ENCODE measurements around the gene SCO2.

SCO2 gene

GRCh38 chr22:50531546-50531961 lies 6.2 kb upstream of the SCO2 start:
- peak overlapping the region; percentile 98 for H3K27ac ChIP-seq (ENCODE audit: low read depth, low read length)
- peak overlapping the region; percentile 96 for H3K4ac ChIP-seq (ENCODE audit: low read depth, low read length)
- peak overlapping the region; percentile 84 for H3K4me2 ChIP-seq (ENCODE audit: low read length)
- DNase-seq, result peak; percentile 89 to 91
- H3K79me1 ChIP-seq (ENCODE audit: low read length), result peaks cover 42% of the 10 kb centered on the region
- H3K4me3 ChIP-seq (ENCODE audit: low read depth, low read length), result peak overlapping the region; percentile 60
- H2BK12ac ChIP-seq (ENCODE audit: low read length), result peak overlapping the region; percentile 87
- no peaks in the 10 kb centered on the region for H3K36me3 ChIP-seq (ENCODE audit: control insufficient read depth in 1 of 2, insufficient read depth in 2 of 2, low read length in 2 of 2)
- H2BK5ac ChIP-seq (ENCODE audit: low read depth, low read length, poor library complexity), result peak overlapping the region; percentile 87
- WGBS (ENCODE audit: extremely low coverage, insufficient coverage, insufficient read length), result no CpG with 5 or more reads among the region's 44 CpGs
- no peaks in the 10 kb centered on the region for H3K9me3 ChIP-seq (ENCODE audit: insufficient read depth, low read depth, low read length)
- H3K4me1 ChIP-seq (ENCODE audit: control insufficient read depth in 1 of 2, insufficient read depth in 2 of 2, low read length in 2 of 2), result peaks cover 28 to 51% of the 10 kb centered on the region in 2 experiments
- peak overlapping the region; percentile 96 for H2BK120ac ChIP-seq (ENCODE audit: insufficient read depth, low read length, poor library complexity)
- peak overlapping the region; percentile 99 for H3K14ac ChIP-seq (ENCODE audit: low read length)
- H4K91ac ChIP-seq (ENCODE audit: low read depth, low read length), result peak overlapping the region; percentile 98
- peak overlapping the region; percentile 99 for H3K18ac ChIP-seq (ENCODE audit: low read length)
- no peaks in the 10 kb centered on the region for H3K27me3 ChIP-seq (ENCODE audit: insufficient read depth, low read length)
- peak overlapping the region; percentile 99 for H2AK5ac ChIP-seq (ENCODE audit: low read length)
- H3K23ac ChIP-seq (ENCODE audit: low read length), result no peak overlapping the region
- H3K79me2 ChIP-seq (ENCODE audit: control insufficient read depth, insufficient read depth, low read length, poor library complexity), result peaks cover 19% of the 10 kb centered on the region
- peak overlapping the region; percentile 63 for H3K9ac ChIP-seq (ENCODE audit: low read length)
- peak overlapping the region; percentile 98 for H4K12ac ChIP-seq (ENCODE audit: low read depth, low read length)
- H2AFZ ChIP-seq (ENCODE audit: insufficient read depth, low read length, poor library complexity), result peak overlapping the region; percentile 59
- peak overlapping the region; percentile 96 for H4K8ac ChIP-seq (ENCODE audit: low read depth, low read length)

GRCh38 chr22:50530877-50531545 lies 5.6 kb upstream of the SCO2 start:
- Histone ChIP-seq H2BK120ac (ENCODE audit: insufficient read depth, low read length, poor library complexity) (peak overlapping the region; percentile 96), H4K12ac (ENCODE audit: low read depth, low read length) (peak overlapping the region; percentile 98), H3K36me3 (ENCODE audit: control insufficient read depth in 1 of 2, insufficient read depth in 2 of 2, low read length in 2 of 2) (no peaks in the 10 kb centered on the region), H3K79me2 (ENCODE audit: control insufficient read depth, insufficient read depth, low read length, poor library complexity) (peaks cover 23% of the 10 kb centered on the region), H2BK5ac (ENCODE audit: low read depth, low read length, poor library complexity) (peak overlapping the region; percentile 87), H3K9ac (ENCODE audit: low read length) (peak overlapping the region; percentile 14), H3K27ac (ENCODE audit: low read depth, low read length) (peak overlapping the region; percentile 98), H3K4me2 (ENCODE audit: low read length) (peak overlapping the region; percentile 84), H2AFZ (ENCODE audit: insufficient read depth, low read length, poor library complexity) (peak overlapping the region; percentile 59), H3K18ac (ENCODE audit: low read length) (peak overlapping the region; percentile 99), H3K4me1 (ENCODE audit: control insufficient read depth in 1 of 2, insufficient read depth in 2 of 2, low read length in 2 of 2) (peaks cover 28 to 52% of the 10 kb centered on the region in 2 experiments), H3K9me3 (ENCODE audit: insufficient read depth, low read depth, low read length) (no peaks in the 10 kb centered on the region), H3K4ac (ENCODE audit: low read depth, low read length) (peak overlapping the region; percentile 96), H4K8ac (ENCODE audit: low read depth, low read length) (peak overlapping the region; percentile 96), H3K4me3 (ENCODE audit: low read depth, low read length) (peak overlapping the region; percentile 60), H2BK12ac (ENCODE audit: low read length) (peak overlapping the region; percentile 87), H4K91ac (ENCODE audit: low read depth, low read length) (peak overlapping the region; percentile 98), H3K27me3 (ENCODE audit: insufficient read depth, low read length) (no peaks in the 10 kb centered on the region), H3K23ac (ENCODE audit: low read length) (no peak overlapping the region), H2AK5ac (ENCODE audit: low read length) (peak overlapping the region; percentile 99), H3K14ac (ENCODE audit: low read length) (peak overlapping the region; percentile 99), H3K79me1 (ENCODE audit: low read length) (peaks cover 48% of the 10 kb centered on the region)
- peak; percentile 93 for DNase-seq
- WGBS (ENCODE audit: extremely low coverage, insufficient coverage, insufficient read length), result no CpG with 5 or more reads among the region's 53 CpGs

- Histone ChIP-seq H3K9me3 (ENCODE audit: insufficient read depth, low read depth, low read length) (no peaks in the 10 kb centered on the region), H4K91ac (ENCODE audit: low read depth, low read length) (peak overlapping the region; percentile 98), H2BK120ac (ENCODE audit: insufficient read depth, low read length, poor library complexity) (peak overlapping the region; percentile 70), H3K9ac (ENCODE audit: low read length) (peak overlapping the region; percentile 44), H3K23ac (ENCODE audit: low read length) (no peak overlapping the region), H3K4me2 (ENCODE audit: low read length) (peak overlapping the region; percentile 84), H4K8ac (ENCODE audit: low read depth, low read length) (peak overlapping the region; percentile 92), H2AK5ac (ENCODE audit: low read length) (peak overlapping the region; percentile 80), H2BK5ac (ENCODE audit: low read depth, low read length, poor library complexity) (peak overlapping the region; percentile 65), H3K14ac (ENCODE audit: low read length) (peak overlapping the region; percentile 75), H4K12ac (ENCODE audit: low read depth, low read length) (peak overlapping the region; percentile 57), H2AFZ (ENCODE audit: insufficient read depth, low read length, poor library complexity) (peak overlapping the region; percentile 67), H3K4me1 (ENCODE audit: control insufficient read depth in 1 of 2, insufficient read depth in 2 of 2, low read length in 2 of 2) (peaks cover 28 to 52% of the 10 kb centered on the region in 2 experiments), H3K27me3 (ENCODE audit: insufficient read depth, low read length) (no peaks in the 10 kb centered on the region), H3K36me3 (ENCODE audit: control insufficient read depth in 1 of 2, insufficient read depth in 2 of 2, low read length in 2 of 2) (no peaks in the 10 kb centered on the region), H3K18ac (ENCODE audit: low read length) (peak overlapping the region; percentile 89), H3K79me2 (ENCODE audit: control insufficient read depth, insufficient read depth, low read length, poor library complexity) (peaks cover 23% of the 10 kb centered on the region), H3K4me3 (ENCODE audit: low read depth, low read length) (peak overlapping the region; percentile 41), H3K4ac (ENCODE audit: low read depth, low read length) (peak overlapping the region; percentile 60), H3K79me1 (ENCODE audit: low read length) (peaks cover 52% of the 10 kb centered on the region), H2BK12ac (ENCODE audit: low read length) (peak overlapping the region; percentile 63), H3K27ac (ENCODE audit: low read depth, low read length) (peak overlapping the region; percentile 80)
- no peak for DNase-seq
- WGBS (ENCODE audit: extremely low coverage, insufficient coverage, insufficient read length), result no CpG with 5 or more reads among the region's 21 CpGs
Measured at GRCh38 chr22:50530580-50530876, 5.1 kb upstream of the SCO2 start.

GRCh38 chr22:50529897-50530579 lies 4.6 kb upstream of the SCO2 start, which contains the start of gene TYMP:
TSS of gene TYMP (minus strand) at chr22:50530012. CDS start at chr22:50529709, 303 bp downstream.
- H3K79me2 ChIP-seq (ENCODE audit: control insufficient read depth, insufficient read depth, low read length, poor library complexity), result peaks cover 26% of the 10 kb centered on the region
- no peak within 1 kb of the TSS for H3K23ac ChIP-seq (ENCODE audit: low read length)
- H2BK12ac ChIP-seq (ENCODE audit: low read length), result peak within 1 kb of the TSS; percentile 63
- peaks cover 27 to 50% of the 10 kb centered on the region in 2 experiments for H3K4me1 ChIP-seq (ENCODE audit: control insufficient read depth in 1 of 2, insufficient read depth in 2 of 2, low read length in 2 of 2)
- H4K12ac ChIP-seq (ENCODE audit: low read depth, low read length), result peak within 1 kb of the TSS; percentile 57
- peak within 1 kb of the TSS; percentile 67 for H3K4ac ChIP-seq (ENCODE audit: low read depth, low read length)
- no peaks in the 10 kb centered on the region for H3K36me3 ChIP-seq (ENCODE audit: control insufficient read depth in 1 of 2, insufficient read depth in 2 of 2, low read length in 2 of 2)
- DNase-seq, result peak; percentile 86 to 92
- peak within 1 kb of the TSS; percentile 80 for H3K27ac ChIP-seq (ENCODE audit: low read depth, low read length)
- peak within 1 kb of the TSS; percentile 80 for H2AK5ac ChIP-seq (ENCODE audit: low read length)
- peak within 1 kb of the TSS; percentile 73 for H2BK120ac ChIP-seq (ENCODE audit: insufficient read depth, low read length, poor library complexity)
- peak within 1 kb of the TSS; percentile 81 for H3K14ac ChIP-seq (ENCODE audit: low read length)
- peak within 1 kb of the TSS; percentile 98 for H4K91ac ChIP-seq (ENCODE audit: low read depth, low read length)
- H3K4me2 ChIP-seq (ENCODE audit: low read length), result peak within 1 kb of the TSS; percentile 84
- H3K9me3 ChIP-seq (ENCODE audit: insufficient read depth, low read depth, low read length), result no peaks in the 10 kb centered on the region
- H4K8ac ChIP-seq (ENCODE audit: low read depth, low read length), result peak within 1 kb of the TSS; percentile 92
- H3K18ac ChIP-seq (ENCODE audit: low read length), result peak within 1 kb of the TSS; percentile 89
- H2BK5ac ChIP-seq (ENCODE audit: low read depth, low read length, poor library complexity), result peak within 1 kb of the TSS; percentile 65
- no peaks in the 10 kb centered on the region for H3K27me3 ChIP-seq (ENCODE audit: insufficient read depth, low read length)
- H3K9ac ChIP-seq (ENCODE audit: low read length), result peak within 1 kb of the TSS; percentile 44
- WGBS (ENCODE audit: extremely low coverage, insufficient coverage, insufficient read length), result no CpG with 5 or more reads among the region's 92 CpGs
- H3K79me1 ChIP-seq (ENCODE audit: low read length), result peaks cover 55% of the 10 kb centered on the region
- peak within 1 kb of the TSS; percentile 67 for H2AFZ ChIP-seq (ENCODE audit: insufficient read depth, low read length, poor library complexity)
- peak within 1 kb of the TSS; percentile 55 for H3K4me3 ChIP-seq (ENCODE audit: low read depth, low read length)

All from trophoblast cell (in vitro differentiated cells and primary cell).